ENCODE measurements around the gene NT5DC3.

The NT5DC3 gene

GRCh38 chr12:103840876-103841689, at the start of gene NT5DC3:
Gene NT5DC3 (minus strand): TSS chr12:103841234. CDS start chr12:103841156, 78 bp downstream.
- DNase-seq, result peak; percentile 64

- DNase-seq, result no peak
Measured at GRCh38 chr12:103887738-103888137, 46.7 kb upstream of the NT5DC3 start.

GRCh38 chr12:103886195-103886797, 45.3 kb upstream of the NT5DC3 start:
- no peak for DNase-seq

GRCh38 chr12:103884316-103884715, 43.3 kb upstream of the NT5DC3 start:
- no peak for DNase-seq

GRCh38 chr12:103883908-103884307, 42.9 kb upstream of the NT5DC3 start:
- no peak for DNase-seq

- no peak for DNase-seq
Measured at GRCh38 chr12:103882861-103883596, 42.0 kb upstream of the NT5DC3 start.

- no peak for DNase-seq
Measured at GRCh38 chr12:103881261-103881660, 40.2 kb upstream of the NT5DC3 start.

- no peak for DNase-seq
Measured at GRCh38 chr12:103880299-103881142, 39.5 kb upstream of the NT5DC3 start.

GRCh38 chr12:103879878-103880277, 38.8 kb upstream of the NT5DC3 start:
- DNase-seq, result no peak

- DNase-seq, result no peak
Measured at GRCh38 chr12:103879048-103879692, 38.1 kb upstream of the NT5DC3 start.

- DNase-seq, result peak; percentile 34
Measured at GRCh38 chr12:103877934-103878510, 37.0 kb upstream of the NT5DC3 start.

GRCh38 chr12:103877288-103877687, 36.3 kb upstream of the NT5DC3 start:
- DNase-seq, result no peak

- DNase-seq, result no peak
Measured at GRCh38 chr12:103875666-103876065, 34.6 kb upstream of the NT5DC3 start.

- no peak for DNase-seq
Measured at GRCh38 chr12:103868215-103868614, 27.2 kb upstream of the NT5DC3 start.

- DNase-seq, result no peak
Measured at GRCh38 chr12:103865151-103865730, 24.2 kb upstream of the NT5DC3 start.

- no peak for DNase-seq
Measured at GRCh38 chr12:103864710-103865109, 23.7 kb upstream of the NT5DC3 start.

- DNase-seq, result no peak
Measured at GRCh38 chr12:103858953-103859601, 18.0 kb upstream of the NT5DC3 start.

- DNase-seq, result no peak
Measured at GRCh38 chr12:103858335-103858734, 17.3 kb upstream of the NT5DC3 start.

GRCh38 chr12:103857164-103857563, 16.1 kb upstream of the NT5DC3 start:
- DNase-seq, result no peak

GRCh38 chr12:103855896-103856657, 15.0 kb upstream of the NT5DC3 start:
- no peak for DNase-seq
